B cell (primary cell): Measurements from ENCODE around the gene DBP. TPM values are rescaled to one million over a fixed set of nuclear protein-coding genes. Genes with fewer than 3 reads are reported as not detected.

Experiments
- ATAC-seq: fragments of 200-7000 bp; cut with Tn5 transposase; one replicate; pipeline ENCODE4 v1.10.0; 2021; ENCODE audit warnings: low read depth, mild to moderate bottlenecking, moderate number of reproducible peaks, moderate library complexity
- CTCF ChIA-PET: fragments of 350-600 bp; sonication (Branson Sonifier 250); formaldehyde crosslinking; loops from one replicate; lab custom pipeline; 2021; ENCODE audit warnings: antibody characterized with exemption, inconsistent platforms; lab: Charles Lee
- POLR2A ChIA-PET: fragments of 350-600 bp; sonication (Branson Sonifier 250); formaldehyde crosslinking; loops from one replicate; lab custom pipeline; 2021; ENCODE audit warnings: antibody characterized with exemption; lab: Charles Lee
- DNase-seq: peaks from one replicate; pipeline ENCODE4 v3.0.0; 2013
- H2AFZ ChIP-seq: 2 replicates; pipeline ENCODE4 v1.6.1; 2012; ENCODE audit warnings: mild to moderate bottlenecking, low read depth, low read length; ENCODE audit not compliant: insufficient read depth, poor library complexity, severe bottlenecking
- H3K27ac ChIP-seq, 2 donors: 1 replicate in 1 of 2; 2 replicates in 1 of 2; pipeline ENCODE4 v1.5.1; 2012 to 2013; ENCODE audit warnings: low read length in 2 of 2, mild to moderate bottlenecking in 2 of 2, moderate library complexity in 1 of 2
- H3K27me3 ChIP-seq, 4 experiments: fragments of 200-600 bp in 1 of 4; sonication (generic) in 1 of 4; replicated peaks in 1 of 4; 1 replicate in 2 of 4; 2 replicates in 2 of 4; pipeline versions ENCODE4 v1.6.1 to v1.7.0; 2013 to 2016; ENCODE audit warnings: low read length in 3 of 4, mild to moderate bottlenecking in 2 of 4, mixed read lengths in 1 of 4, moderate library complexity in 1 of 4; ENCODE audit not compliant: insufficient read depth in 4 of 4, control insufficient read depth in 3 of 4; ENCODE audit errors: control extremely low read depth in 1 of 4
- H3K36me3 ChIP-seq, 2 experiments: replicated peaks in 1 of 2; 1 replicate in 1 of 2; 2 replicates in 1 of 2; pipeline versions ENCODE4 v1.6.1 to v1.7.1; 2013; ENCODE audit warnings: low read length in 1 of 2; ENCODE audit not compliant: insufficient read depth in 2 of 2, control insufficient read depth in 1 of 2; ENCODE audit errors: control extremely low read depth in 1 of 2, extremely low read depth in 1 of 2
- H3K4me1 ChIP-seq, 2 donors: fragments of 200-600 bp in 1 of 2; sonication (generic) in 1 of 2; 1 replicate in 1 of 2; 2 replicates in 1 of 2; pipeline versions ENCODE4 v1.5.1 to v1.6.1; 2013 to 2017; ENCODE audit warnings: low read length in 2 of 2; ENCODE audit not compliant: control insufficient read depth in 2 of 2, insufficient read depth in 2 of 2
- H3K4me2 ChIP-seq: replicated peaks from 2 replicates; pipeline ENCODE3; 2012; ENCODE audit warnings: mild to moderate bottlenecking, low read depth, low read length; ENCODE audit not compliant: poor library complexity, severe bottlenecking
- H3K4me3 ChIP-seq, 5 experiments: fragments of 200-600 bp in 1 of 5; sonication (generic) in 1 of 5; 1 replicate in 3 of 5; 2 replicates in 2 of 5; pipeline versions ENCODE4 v1.5.1 to v1.7.0; 2011 to 2016; ENCODE audit warnings: low read length in 4 of 5, mild to moderate bottlenecking in 4 of 5, low read depth in 2 of 5, control low read depth in 1 of 5, moderate library complexity in 1 of 5; ENCODE audit not compliant: insufficient read depth in 1 of 5; ENCODE audit errors: control extremely low read depth in 1 of 5, extremely low read depth in 1 of 5
- H3K79me2 ChIP-seq: fragments of 200-600 bp; sonication (generic); one replicate; pipeline ENCODE4 v1.6.0; 2016; ENCODE audit warnings: low read length; ENCODE audit not compliant: control insufficient read depth, insufficient read depth
- H3K9ac ChIP-seq: fragments of 200-600 bp; sonication (generic); 2 replicates; pipeline ENCODE4 v1.6.1; 2017; ENCODE audit warnings: mild to moderate bottlenecking, low read length, moderate library complexity
- H3K9me3 ChIP-seq, 3 donors: one replicate each; pipeline versions ENCODE4 v1.6.1 to v1.7.1; 2013; ENCODE audit warnings: low read length in 2 of 3; ENCODE audit not compliant: control insufficient read depth in 2 of 3, insufficient read depth in 1 of 3; ENCODE audit errors: control extremely low read depth in 1 of 3
- H4K20me1 ChIP-seq: 2 replicates; pipeline ENCODE4 v1.6.0; 2012; ENCODE audit warnings: mild to moderate bottlenecking, low read length; ENCODE audit not compliant: insufficient read depth, control insufficient read depth, poor library complexity, severe bottlenecking
- H3K27ac Mint-ChIP-seq: one replicate; pipeline ENCODE4 v1.8.0; 2021; ENCODE audit warnings: mixed read lengths
- H3K27me3 Mint-ChIP-seq: one replicate; pipeline ENCODE4 v1.8.0; 2021; ENCODE audit warnings: mixed read lengths
- H3K4me1 Mint-ChIP-seq: one replicate; pipeline ENCODE4 v1.8.0; 2021; ENCODE audit warnings: mixed read lengths
- H3K4me3 Mint-ChIP-seq: one replicate; pipeline ENCODE4 v1.8.0; 2021; ENCODE audit warnings: mixed read lengths
- H3K9me3 Mint-ChIP-seq: one replicate; pipeline ENCODE4 v1.8.0; 2022; ENCODE audit warnings: mixed read lengths; ENCODE audit not compliant: insufficient read depth
- EZH2 ChIP-seq: IDR thresholded peaks from 2 replicates; pipeline ENCODE4 v1.6.1; 2012; ENCODE audit warnings: borderline replicate concordance, low read depth, mild to moderate bottlenecking, moderate library complexity, low read length; ENCODE audit not compliant: insufficient read depth, poor library complexity, severe bottlenecking
- WGBS: methylation state at CpG from one replicate; pipeline ENCODE4 v1.1.5; 2013; ENCODE audit warnings: missing lambda C conversion rate; ENCODE audit not compliant: insufficient coverage; 5-methylcytosine and 5-hydroxymethylcytosine counted together
- intact Hi-C: fragments of 100-400 bp; cut with micrococcal nuclease; formaldehyde crosslinking; loops from one replicate; pipeline ENCODE4 v1.10.0; 2022
- polyA plus RNA-seq: library from polyadenylated mRNA; depleted of rRNA; stranded (reverse); fragments of >200 nt; gene quantifications from 2 replicates; pipeline ENCODE4 v1.2.3, GENCODE V29; 2012
- total RNA-seq, 2 donors: library from RNA; stranded (reverse); fragments of 120-200 nt in 1 of 2; gene quantifications; 1 replicate in 1 of 2; 2 replicates in 1 of 2; pipeline versions ENCODE4 v1.2.3 to v1.2.4, GENCODE V29; 2013 to 2022
- TF ChIP-seq, protein P1 (sequence below): fragments of 200-600 bp; IDR thresholded peaks from one replicate; pipeline ENCODE4 v1.8.0; 2022; ENCODE audit warnings: antibody characterized with exemption, mild to moderate bottlenecking

DBP gene
- total and polyA plus RNA-seq, 2 donors (not counting 1 experiment from before 2014, with no cell fraction given), result 23.5 to 33.0 TPM

DNA sequence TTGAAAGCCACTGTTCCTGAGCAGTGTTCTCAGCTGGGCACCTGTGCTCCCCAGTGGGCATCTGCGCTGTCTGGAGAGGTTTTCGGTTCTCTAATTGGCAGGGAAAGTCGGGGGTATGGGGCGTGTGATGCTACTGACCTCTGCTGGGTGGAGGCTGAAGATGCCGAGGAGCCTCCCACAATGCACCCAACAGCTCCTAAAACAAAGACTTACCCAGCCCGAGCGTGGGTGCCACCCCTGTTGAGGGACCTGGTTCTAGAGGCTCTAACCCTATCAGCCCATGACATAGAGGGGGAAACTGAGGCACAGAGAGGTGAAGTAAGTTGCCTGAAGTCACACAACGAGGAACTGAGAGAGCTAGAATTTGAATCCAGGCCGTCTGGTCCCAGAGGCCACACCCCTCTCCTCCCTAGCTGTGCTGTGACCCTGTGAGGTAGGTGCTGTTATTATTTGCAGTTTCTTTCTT is 28.3 kb downstream of the DBP start:
- Histone ChIP-seq H3K4me3 (peak overlapping the region in 1 of 5 experiments; percentile 25), H4K20me1 (no peaks in the 10 kb centered on the region), H3K4me2 (peak overlapping the region; percentile 63), H3K36me3 (no peaks in the 10 kb centered on the region), H3K4me1 (peaks cover 0 to 8% of the 10 kb centered on the region in 2 donors), H3K27me3 (no peaks in the 10 kb centered on the region), H3K9ac (peak overlapping the region; percentile 8), H3K27ac (peak overlapping the region in 1 of 2 donors; percentile 4), H3K9me3 (no peaks in the 10 kb centered on the region), H3K79me2 (no peaks in the 10 kb centered on the region), H2AFZ (peak overlapping the region; percentile 64)
- no CpG with 5 or more reads among the region's 9 CpGs for WGBS
- TF ChIP-seq, protein P1, sequence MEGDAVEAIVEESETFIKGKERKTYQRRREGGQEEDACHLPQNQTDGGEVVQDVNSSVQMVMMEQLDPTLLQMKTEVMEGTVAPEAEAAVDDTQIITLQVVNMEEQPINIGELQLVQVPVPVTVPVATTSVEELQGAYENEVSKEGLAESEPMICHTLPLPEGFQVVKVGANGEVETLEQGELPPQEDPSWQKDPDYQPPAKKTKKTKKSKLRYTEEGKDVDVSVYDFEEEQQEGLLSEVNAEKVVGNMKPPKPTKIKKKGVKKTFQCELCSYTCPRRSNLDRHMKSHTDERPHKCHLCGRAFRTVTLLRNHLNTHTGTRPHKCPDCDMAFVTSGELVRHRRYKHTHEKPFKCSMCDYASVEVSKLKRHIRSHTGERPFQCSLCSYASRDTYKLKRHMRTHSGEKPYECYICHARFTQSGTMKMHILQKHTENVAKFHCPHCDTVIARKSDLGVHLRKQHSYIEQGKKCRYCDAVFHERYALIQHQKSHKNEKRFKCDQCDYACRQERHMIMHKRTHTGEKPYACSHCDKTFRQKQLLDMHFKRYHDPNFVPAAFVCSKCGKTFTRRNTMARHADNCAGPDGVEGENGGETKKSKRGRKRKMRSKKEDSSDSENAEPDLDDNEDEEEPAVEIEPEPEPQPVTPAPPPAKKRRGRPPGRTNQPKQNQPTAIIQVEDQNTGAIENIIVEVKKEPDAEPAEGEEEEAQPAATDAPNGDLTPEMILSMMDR, result peak; percentile 69
- no peak for TF ChIP-seq EZH2
- ATAC-seq, result peak; percentile 97
- peak; percentile 87 for DNase-seq
- H3K4me3 Mint-ChIP-seq, result peak overlapping the region; percentile 67
- H3K9me3 Mint-ChIP-seq, result no peaks in the 10 kb centered on the region
- H3K27ac Mint-ChIP-seq, result peak overlapping the region; percentile 90
- intact Hi-C loops, result loop anchor here (1.0 to 2.0 kb wide), 7 partner anchors 10 to 289 kb away; partner anchors contain the start of genes KDELR1, RPL18 and SPHK2
- H3K4me1 Mint-ChIP-seq, result peaks cover 6% of the 10 kb centered on the region
- no peaks in the 10 kb centered on the region for H3K27me3 Mint-ChIP-seq
- POLR2A ChIA-PET, result interaction anchor here (0.6 to 1.2 kb wide), 5 partner anchors 10 to 253 kb away, joined by 3 to 17 read pairs (median 4); partner anchors contain the start of genes RPL18 and SPHK2
- CTCF ChIA-PET, result interaction anchor here (0.5 to 4.8 kb wide), 31 partner anchors 9 to 1056 kb away, joined by 3 to 51 read pairs (median 4); partner anchors contain the start of genes CA11, GRWD1, KDELR1 and RPL18

DNA sequence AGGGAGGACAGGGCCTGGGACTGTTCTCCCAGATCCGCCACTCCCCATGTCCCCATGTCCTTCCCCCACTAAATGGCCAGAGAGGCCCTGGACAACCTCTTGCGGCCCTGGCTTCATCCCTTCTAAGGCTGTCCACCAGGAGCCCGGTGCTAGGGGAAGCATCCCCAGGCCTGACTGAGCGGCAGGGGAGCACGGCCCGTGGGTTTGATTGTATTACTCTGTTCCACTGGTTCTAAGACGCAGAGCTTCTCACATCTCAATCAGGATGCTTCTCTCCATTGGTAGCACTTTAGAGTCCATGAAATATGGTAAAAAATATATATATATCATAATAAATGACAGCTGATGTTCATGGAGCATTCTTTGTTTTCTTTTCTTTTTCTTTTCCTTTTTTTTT is 29.8 kb downstream of the DBP start:
- no peak overlapping the region for H3K4me2 ChIP-seq
- no peaks in the 10 kb centered on the region for H3K9me3 ChIP-seq
- TF ChIP-seq EZH2, result no peak
- TF ChIP-seq, protein P1, result no peak
- Mint-ChIP-seq H3K4me1 (peaks cover 5% of the 10 kb centered on the region), H3K27me3 (no peaks in the 10 kb centered on the region), H3K4me3 (no peak overlapping the region), H3K27ac (no peak overlapping the region), H3K9me3 (no peaks in the 10 kb centered on the region)
- H2AFZ ChIP-seq, result no peak overlapping the region
- H3K9ac ChIP-seq, result no peak overlapping the region
- 97% methylated on average over 4 of the region's 7 CpGs for WGBS
- no peak for ATAC-seq
- no peaks in the 10 kb centered on the region for H3K36me3 ChIP-seq
- no peak overlapping the region for H3K27ac ChIP-seq
- ChIA-PET CTCF (interaction anchor here (0.6 to 4.8 kb wide), 12 partner anchors 10 to 341 kb away, joined by 3 to 51 read pairs (median 11); partner anchors contain the start of genes CA11, GRWD1, RPL18 and SPHK2), POLR2A (no interaction called here)
- intact Hi-C loops, result no loop called here
- H3K79me2 ChIP-seq, result no peaks in the 10 kb centered on the region
- no peak for DNase-seq
- no peak overlapping the region for H3K4me3 ChIP-seq
- no peaks in the 10 kb centered on the region for H3K27me3 ChIP-seq
- peaks cover 0 to 8% of the 10 kb centered on the region in 2 donors for H3K4me1 ChIP-seq
- H4K20me1 ChIP-seq, result no peaks in the 10 kb centered on the region
